ENCODE data around the gene ESF1.

GRCh38 chr20:13739731-13740649 lies 44.7 kb downstream of the ESF1 start:
- TF ChIP-seq, protein P1, sequence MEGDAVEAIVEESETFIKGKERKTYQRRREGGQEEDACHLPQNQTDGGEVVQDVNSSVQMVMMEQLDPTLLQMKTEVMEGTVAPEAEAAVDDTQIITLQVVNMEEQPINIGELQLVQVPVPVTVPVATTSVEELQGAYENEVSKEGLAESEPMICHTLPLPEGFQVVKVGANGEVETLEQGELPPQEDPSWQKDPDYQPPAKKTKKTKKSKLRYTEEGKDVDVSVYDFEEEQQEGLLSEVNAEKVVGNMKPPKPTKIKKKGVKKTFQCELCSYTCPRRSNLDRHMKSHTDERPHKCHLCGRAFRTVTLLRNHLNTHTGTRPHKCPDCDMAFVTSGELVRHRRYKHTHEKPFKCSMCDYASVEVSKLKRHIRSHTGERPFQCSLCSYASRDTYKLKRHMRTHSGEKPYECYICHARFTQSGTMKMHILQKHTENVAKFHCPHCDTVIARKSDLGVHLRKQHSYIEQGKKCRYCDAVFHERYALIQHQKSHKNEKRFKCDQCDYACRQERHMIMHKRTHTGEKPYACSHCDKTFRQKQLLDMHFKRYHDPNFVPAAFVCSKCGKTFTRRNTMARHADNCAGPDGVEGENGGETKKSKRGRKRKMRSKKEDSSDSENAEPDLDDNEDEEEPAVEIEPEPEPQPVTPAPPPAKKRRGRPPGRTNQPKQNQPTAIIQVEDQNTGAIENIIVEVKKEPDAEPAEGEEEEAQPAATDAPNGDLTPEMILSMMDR (IDR thresholded peaks at IDR 0.05) = no peak
- no peak for TF ChIP-seq POLR2A (IDR thresholded peaks at IDR 0.05)

All from esophagus squamous epithelium (tissue), 4 donors.